ENCODE results near the gene RNF220.

GRCh38 chr1:44584167-44584566, 179.1 kb downstream of the RNF220 start:
- TF ChIP-seq POLR2A (IDR thresholded peaks at IDR 0.05), result no peak
- no peak for TF ChIP-seq POLR2AphosphoS5 (IDR thresholded peaks at IDR 0.05)
